H1 (cell line): ENCODE measurements around the gene ZNF750.

Experiments used
- JUN ChIP-seq: IDR thresholded peaks from 2 replicates; pipeline ENCODE4 v1.6.1; 2011; ENCODE audit warnings: low read depth, mild to moderate bottlenecking, improper control_type of control experiment, low read length
- PHF8 ChIP-seq: fragments of 200-600 bp; sonication (generic); conservative IDR thresholded peaks from 2 replicates; pipeline ENCODE4 v1.7.1; 2012; ENCODE audit warnings: low read depth, mild to moderate bottlenecking, inconsistent platforms, low read length, moderate library complexity
- RBBP5 ChIP-seq: IDR thresholded peaks from 2 replicates; pipeline ENCODE4 v1.7.1; 2012; ENCODE audit warnings: low read depth, mild to moderate bottlenecking, inconsistent platforms, low read length, moderate library complexity, borderline replicate concordance
- SP1 ChIP-seq: IDR thresholded peaks from 2 replicates; pipeline ENCODE4 v1.6.1; 2011; ENCODE audit warnings: low read depth, low read length

GRCh38 chr17:82880620-82881323 is 41.0 kb upstream of the ZNF750 start:
- TF ChIP-seq SP1 (no peak), JUN (no peak), RBBP5 (no peak), PHF8 (no peak)
